Endothelial cell of umbilical vein (primary cell): ENCODE measurements around the gene SENP5. TPM values are rescaled to one million over a fixed set of nuclear protein-coding genes. Genes with fewer than 3 reads are reported as not detected.

Experiments
- BruUV-seq: library from RNA; stranded (reverse); fragments of 400-500 nt; replicated peaks from 2 replicates; lab custom pipeline; 2021; lab: Mats Ljungman, UMichigan
- CTCF ChIA-PET: fragments of 300-600, 350-600 bp; sonication (Branson Sonifier 250); formaldehyde crosslinking; loops from one replicate; lab custom pipeline; 2021; ENCODE audit warnings: antibody characterized with exemption, inconsistent platforms; lab: Charles Lee
- POLR2A ChIA-PET: fragments of 300-600, 350-600 bp; sonication (Branson Sonifier 250); formaldehyde crosslinking; loops from one replicate; lab custom pipeline; 2021; ENCODE audit warnings: antibody characterized with exemption, inconsistent platforms; lab: Charles Lee
- DNase-seq: peaks from one replicate; pipeline ENCODE4 v3.0.0-alpha.2; 2011; ENCODE audit warnings: low read depth, low spot score
- FAIRE-seq: peaks from 2 replicates; lab custom pipeline; 2011; peaks lifted over from hg19 to GRCh38; lab: Jason Lieb, UNC
- H2AFZ ChIP-seq: 2 replicates; pipeline ENCODE4 v1.6.0; 2012; ENCODE audit warnings: low read depth, low read length, control low read depth, inconsistent platforms
- H3K27ac ChIP-seq: 2 replicates; pipeline ENCODE4 v1.5.1; 2011; ENCODE audit warnings: low read depth, mild to moderate bottlenecking, control low read depth, low read length, moderate library complexity; ENCODE audit not compliant: insufficient read depth
- H3K27me3 ChIP-seq, 2 experiments: 2 replicates each; pipeline versions ENCODE4 v1.6.0 to v1.6.1; 2011; ENCODE audit warnings: low read length in 2 of 2, mixed read lengths in 1 of 2; ENCODE audit not compliant: control insufficient read depth in 2 of 2, insufficient read depth in 2 of 2
- H3K36me3 ChIP-seq, 2 experiments: 2 replicates in 1 of 2; 3 replicates in 1 of 2; pipeline ENCODE4 v1.5.1; 2011; ENCODE audit warnings: low read length in 2 of 2, mild to moderate bottlenecking in 1 of 2, moderate library complexity in 1 of 2; ENCODE audit not compliant: control insufficient read depth in 2 of 2, insufficient read depth in 2 of 2; ENCODE audit errors: extremely low read depth in 1 of 2
- H3K4me1 ChIP-seq: 3 replicates; pipeline ENCODE4 v1.5.1; 2011; ENCODE audit warnings: mild to moderate bottlenecking, low read length; ENCODE audit not compliant: control insufficient read depth, insufficient read depth; ENCODE audit errors: extremely low read depth
- H3K4me2 ChIP-seq: 2 replicates; pipeline ENCODE4 v1.6.1; 2011; ENCODE audit warnings: low read length, control low read depth, mixed read lengths; ENCODE audit not compliant: insufficient read depth
- H3K4me3 ChIP-seq, 3 experiments: fragments of 200-600 bp in 1 of 3; sonication (generic), shearing (Covaris generic) in 1 of 3; replicated peaks in 1 of 3; 2 replicates each; pipeline ENCODE4 v1.5.1; 2011 to 2016; ENCODE audit warnings: control low read depth in 3 of 3, low read length in 3 of 3, mild to moderate bottlenecking in 2 of 3, inconsistent platforms in 1 of 3, low read depth in 1 of 3, moderate library complexity in 1 of 3; ENCODE audit not compliant: insufficient read depth in 1 of 3
- H3K79me2 ChIP-seq: 2 replicates; pipeline ENCODE4 v1.6.0; 2012; ENCODE audit warnings: low read length, inconsistent platforms; ENCODE audit not compliant: control insufficient read depth, insufficient read depth
- H3K9ac ChIP-seq: replicated peaks from 2 replicates; pipeline ENCODE3; 2011; ENCODE audit warnings: low read length, control low read depth; ENCODE audit not compliant: insufficient read depth; ENCODE audit errors: extremely low read depth
- H3K9me1 ChIP-seq: replicated peaks from 3 replicates; pipeline ENCODE4 v1.6.0; 2011; ENCODE audit warnings: mild to moderate bottlenecking, low read length; ENCODE audit not compliant: control insufficient read depth, insufficient read depth; ENCODE audit errors: extremely low read depth
- H3K9me3 ChIP-seq: replicated peaks from 2 replicates; pipeline ENCODE4 v1.5.1; 2012; ENCODE audit warnings: low read length, inconsistent platforms; ENCODE audit not compliant: control insufficient read depth, insufficient read depth
- H4K20me1 ChIP-seq: replicated peaks from 2 replicates; pipeline ENCODE3; 2011; ENCODE audit warnings: mild to moderate bottlenecking, low read length; ENCODE audit not compliant: control insufficient read depth, insufficient read depth; ENCODE audit errors: extremely low read depth
- CTCF ChIP-seq, 2 donors: IDR thresholded peaks; 1 replicate in 1 of 2; 2 replicates in 1 of 2; pipeline ENCODE4 v1.5.1; 2011; ENCODE audit warnings: low read length in 2 of 2, mild to moderate bottlenecking in 2 of 2, moderate library complexity in 2 of 2, control low read depth in 1 of 2, inconsistent platforms in 1 of 2, low read depth in 1 of 2; ENCODE audit not compliant: insufficient read depth in 1 of 2; ENCODE audit errors: extremely low read depth in 1 of 2
- EZH2 ChIP-seq: IDR thresholded peaks from 2 replicates; pipeline ENCODE4 v1.6.1; 2012; ENCODE audit warnings: borderline replicate concordance, low read depth, mild to moderate bottlenecking, moderate library complexity, low read length, inconsistent platforms; ENCODE audit not compliant: severe bottlenecking
- FOS ChIP-seq: IDR thresholded peaks from 2 replicates; pipeline ENCODE4 v1.6.1; 2011; ENCODE audit warnings: mild to moderate bottlenecking, low read length, moderate library complexity, borderline replicate concordance; ENCODE audit not compliant: insufficient read depth
- GATA2 ChIP-seq: IDR thresholded peaks from 2 replicates; pipeline ENCODE4 v1.7.0; 2011; ENCODE audit warnings: low read depth, mild to moderate bottlenecking, moderate library complexity, mixed read lengths, low read length; ENCODE audit not compliant: insufficient read length, insufficient read depth
- JUN ChIP-seq: IDR thresholded peaks from 2 replicates; pipeline ENCODE4 v1.6.1; 2011; ENCODE audit warnings: borderline replicate concordance, low read depth; ENCODE audit not compliant: insufficient read length, insufficient read depth
- MYC ChIP-seq: IDR thresholded peaks from one replicate; pipeline ENCODE4 v1.6.1; 2011; ENCODE audit warnings: mild to moderate bottlenecking, low read depth, low read length
- POLR2A ChIP-seq: IDR thresholded peaks from 2 replicates; pipeline ENCODE4 v1.6.1; 2012; ENCODE audit warnings: low read depth, mild to moderate bottlenecking, control low read depth, low read length
- POLR2AphosphoS5 ChIP-seq: IDR thresholded peaks from 2 replicates; pipeline ENCODE4 v1.6.1; 2012; ENCODE audit warnings: low read depth, mild to moderate bottlenecking, control low read depth, low read length, moderate library complexity; ENCODE audit not compliant: insufficient read depth
- dilution Hi-C: fragments of 300-500 bp; cut with MboI; formaldehyde crosslinking; loops from one replicate; pipeline ENCODE4 v1.15.0; 2019; ENCODE audit warnings: low sequenced_read_pairs; ENCODE audit not compliant: extremely low pct_ligation_motif_present
- intact Hi-C: fragments of 100-400 bp; cut with micrococcal nuclease; formaldehyde crosslinking; loops from one replicate; pipeline ENCODE4 v1.10.0; 2022
- polyA plus RNA-seq, 4 experiments: library from polyadenylated mRNA; depleted of rRNA in 3 of 4; stranded (reverse) in 3 of 4; unstranded in 1 of 4; fragments of >200 nt; gene quantifications; 2 replicates each; pipeline versions ENCODE4 v1.2.1 to v1.2.3, GENCODE V29; 2011 to 2012; ENCODE audit warnings: missing spikeins in 1 of 4
- total RNA-seq: library from RNA; stranded (reverse); gene quantifications from 2 replicates; pipeline ENCODE4 v1.2.3, GENCODE V29; 2021
- TF ChIP-seq, protein P1 (sequence below): IDR thresholded peaks from 2 replicates; pipeline ENCODE4 v1.6.1; 2011; ENCODE audit not compliant: insufficient read depth, insufficient read length

SENP5 gene
- total and polyA plus RNA-seq, 2 donors (not counting 3 experiments of a cell fraction or from before 2014, with no cell fraction given) = 7.9 to 33.5 TPM

- Histone ChIP-seq H2AFZ (no peak overlapping the region), H3K27me3 (peaks cover 0 to 2% of the 10 kb centered on the region in 2 experiments), H3K4me2 (no peak overlapping the region), H3K9me3 (no peaks in the 10 kb centered on the region), H3K36me3 (no peaks in the 10 kb centered on the region), H3K79me2 (no peaks in the 10 kb centered on the region), H4K20me1 (no peaks in the 10 kb centered on the region), H3K27ac (no peak overlapping the region), H3K4me1 (no peaks in the 10 kb centered on the region), H3K4me3 (no peak overlapping the region), H3K9ac (no peak overlapping the region), H3K9me1 (no peaks in the 10 kb centered on the region)
- ChIA-PET CTCF (interaction anchor here (0.8 kb wide), 1 partner anchor 212 kb away, joined by 3 read pairs; no protein-coding TSS in a partner anchor), POLR2A (no interaction called here)
- no TSS peak for BruUV-seq
- dilution Hi-C loops = no loop called here
- TF ChIP-seq GATA2 (no peak), POLR2A (no peak), EZH2 (no peak), MYC (no peak), FOS (no peak), POLR2AphosphoS5 (no peak), JUN (no peak), CTCF (IDR thresholded peaks at IDR 0.05; ENCODE audit: extremely low read depth in 1 of 2, insufficient read depth in 1 of 2, low read depth in 1 of 2, low read length in 2 of 2) (no peak)
- TF ChIP-seq, protein P1, sequence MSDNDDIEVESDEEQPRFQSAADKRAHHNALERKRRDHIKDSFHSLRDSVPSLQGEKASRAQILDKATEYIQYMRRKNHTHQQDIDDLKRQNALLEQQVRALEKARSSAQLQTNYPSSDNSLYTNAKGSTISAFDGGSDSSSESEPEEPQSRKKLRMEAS = no peak
- intact Hi-C loops = no loop called here
- DNase-seq (no peak), FAIRE-seq (no peak)
These were observed 107.6 kb downstream of the SENP5 start for GRCh38 chr3:196975349-196975748.
